ENCODE data around the gene DLGAP1. TPM values are rescaled to one million over a fixed set of nuclear protein-coding genes. Genes with fewer than 3 reads are reported as not detected.
A peak's percentile ranks its signal among the peaks of the same experiment; 100 is the strongest.
"Not testable (repeated sequence)": the region's sequence is repeated elsewhere in the genome, so short reads cannot be mapped to it uniquely, and the experiment has no call there.

The DLGAP1 gene
- total RNA-seq, 1 experiment from 2014 or later = 2.8 TPM

DNA sequence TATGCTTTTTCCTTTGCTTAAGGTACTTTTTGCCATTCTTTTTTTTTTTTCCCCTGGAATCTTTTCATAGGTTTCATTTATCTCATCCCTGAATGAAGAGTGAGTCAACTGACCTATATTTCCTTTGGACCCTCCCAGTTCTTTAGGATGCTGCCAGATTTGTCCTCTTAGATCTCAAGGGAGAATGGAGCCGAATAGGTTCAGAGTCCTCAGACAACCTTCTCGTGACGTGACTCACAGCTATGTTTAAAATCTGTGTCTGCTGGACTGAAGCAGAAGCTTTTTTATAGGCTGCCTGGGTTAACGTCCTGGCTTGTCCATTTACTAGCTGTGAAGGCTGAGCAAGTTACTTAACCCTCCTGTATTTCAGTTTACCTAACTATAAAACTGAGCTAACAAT is 358.6 kb downstream of the DLGAP1 start:
- no peaks in the 10 kb centered on the region for H3K27me3 ChIP-seq
- no peaks in the 10 kb centered on the region for H3K9me3 ChIP-seq (replicated peaks)
- H3K4me3 ChIP-seq = no peak overlapping the region
- DNase-seq = no peak
- H3K27ac ChIP-seq = no peak overlapping the region
- H3K4me1 ChIP-seq = no peaks in the 10 kb centered on the region
- H3K36me3 ChIP-seq = no peaks in the 10 kb centered on the region

DNA sequence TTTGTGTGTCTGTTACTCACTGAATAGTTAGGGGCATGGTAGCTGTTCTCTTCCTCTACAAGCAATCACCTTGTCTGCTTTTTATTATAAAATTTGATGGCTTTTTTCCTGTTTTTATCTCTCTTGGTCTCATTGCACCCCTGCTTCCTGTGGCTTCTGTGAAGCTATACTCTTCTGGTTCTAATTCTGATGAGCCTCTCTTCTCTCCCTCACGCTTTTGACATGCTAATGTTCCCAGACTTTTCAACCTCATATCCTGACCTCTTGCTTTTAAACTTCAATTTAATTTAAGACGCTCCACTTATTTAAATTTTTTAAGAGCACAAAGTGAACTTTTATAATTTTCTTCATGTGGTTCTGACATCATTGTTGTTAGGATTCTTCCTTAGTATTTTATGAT is 361.4 kb downstream of the DLGAP1 start:
- DNase-seq = no peak
- H3K36me3 ChIP-seq = no peaks in the 10 kb centered on the region
- no peaks in the 10 kb centered on the region for H3K9me3 ChIP-seq (replicated peaks)
- H3K27me3 ChIP-seq = no peaks in the 10 kb centered on the region
- no peaks in the 10 kb centered on the region for H3K4me1 ChIP-seq
- H3K27ac ChIP-seq = no peak overlapping the region
- no peak overlapping the region for H3K4me3 ChIP-seq

DNA sequence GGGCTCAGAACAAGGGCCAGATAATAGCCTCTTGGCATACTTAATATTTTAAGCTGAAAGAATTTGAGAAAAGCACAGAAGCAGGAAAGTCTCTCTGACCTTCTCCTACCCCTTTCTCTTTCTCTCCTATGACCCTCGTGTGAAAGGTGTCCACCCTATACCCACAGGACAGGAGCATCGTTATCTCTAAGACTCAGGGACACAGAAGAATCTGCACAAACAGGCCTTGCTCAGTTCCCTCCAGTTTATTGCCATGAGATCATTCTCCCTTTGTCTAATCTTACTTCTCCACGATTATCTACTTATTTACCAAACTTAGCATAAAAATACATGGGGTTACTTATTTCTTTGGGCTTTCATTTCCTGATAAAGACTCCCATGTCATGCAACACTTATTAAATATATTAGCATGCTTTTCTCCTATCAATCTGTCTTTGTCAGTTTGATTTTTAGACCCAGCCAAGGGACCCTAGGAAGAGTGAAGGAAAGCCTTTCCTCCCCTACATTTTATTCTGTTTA is 370.7 kb downstream of the DLGAP1 start:
- Histone ChIP-seq H3K27ac (no peak overlapping the region), H3K27me3 (no peaks in the 10 kb centered on the region), H3K4me1 (no peaks in the 10 kb centered on the region), H3K9me3 (replicated peaks) (no peaks in the 10 kb centered on the region), H3K36me3 (no peaks in the 10 kb centered on the region), H3K4me3 (no peak overlapping the region)
- no peak for DNase-seq

- Histone ChIP-seq H3K27me3 (no peaks in the 10 kb centered on the region), H3K4me1 (no peaks in the 10 kb centered on the region), H3K27ac (no peak overlapping the region), H3K4me3 (no peak overlapping the region), H3K9me3 (replicated peaks) (no peaks in the 10 kb centered on the region), H3K36me3 (no peaks in the 10 kb centered on the region)
- DNase-seq = no peak
These were observed 376.9 kb downstream of the DLGAP1 start for GRCh38 chr18:4078246-4078645.

- Histone ChIP-seq H3K4me3 (no peak overlapping the region), H3K4me1 (no peaks in the 10 kb centered on the region), H3K36me3 (no peaks in the 10 kb centered on the region), H3K9me3 (replicated peaks) (no peaks in the 10 kb centered on the region), H3K27ac (no peak overlapping the region), H3K27me3 (no peaks in the 10 kb centered on the region)
- DNase-seq = no peak
These were observed 377.4 kb downstream of the DLGAP1 start for GRCh38 chr18:4077721-4078120.

- Histone ChIP-seq H3K9me3 (replicated peaks) (no peaks in the 10 kb centered on the region), H3K27me3 (no peaks in the 10 kb centered on the region), H3K36me3 (no peaks in the 10 kb centered on the region), H3K4me3 (no peak overlapping the region), H3K27ac (no peak overlapping the region), H3K4me1 (no peaks in the 10 kb centered on the region)
- DNase-seq = no peak
These were observed 377.9 kb downstream of the DLGAP1 start for GRCh38 chr18:4077204-4077603.

DNA sequence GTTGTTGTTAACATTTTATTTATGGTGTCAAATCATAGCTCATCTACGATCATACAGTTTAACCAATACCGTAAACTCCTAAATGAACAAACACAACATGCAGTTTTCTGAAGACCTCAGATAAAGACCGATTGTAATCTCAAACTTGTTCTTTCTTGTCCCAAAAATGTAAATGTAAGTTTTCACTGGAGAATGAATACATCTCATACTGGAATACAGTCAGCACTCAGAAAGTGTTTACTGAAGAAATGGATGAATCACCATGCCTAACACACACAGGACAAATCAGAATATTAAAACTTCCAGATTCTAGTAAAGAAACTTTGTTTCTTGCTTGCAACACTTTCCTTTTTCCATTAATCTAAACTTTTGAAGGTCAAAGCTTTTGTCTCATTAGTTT is 380.5 kb downstream of the DLGAP1 start:
- no peaks in the 10 kb centered on the region for H3K27me3 ChIP-seq
- no peaks in the 10 kb centered on the region for H3K9me3 ChIP-seq (replicated peaks)
- DNase-seq = no peak
- no peak overlapping the region for H3K4me3 ChIP-seq
- no peaks in the 10 kb centered on the region for H3K36me3 ChIP-seq
- no peaks in the 10 kb centered on the region for H3K4me1 ChIP-seq
- H3K27ac ChIP-seq = no peak overlapping the region

DNA sequence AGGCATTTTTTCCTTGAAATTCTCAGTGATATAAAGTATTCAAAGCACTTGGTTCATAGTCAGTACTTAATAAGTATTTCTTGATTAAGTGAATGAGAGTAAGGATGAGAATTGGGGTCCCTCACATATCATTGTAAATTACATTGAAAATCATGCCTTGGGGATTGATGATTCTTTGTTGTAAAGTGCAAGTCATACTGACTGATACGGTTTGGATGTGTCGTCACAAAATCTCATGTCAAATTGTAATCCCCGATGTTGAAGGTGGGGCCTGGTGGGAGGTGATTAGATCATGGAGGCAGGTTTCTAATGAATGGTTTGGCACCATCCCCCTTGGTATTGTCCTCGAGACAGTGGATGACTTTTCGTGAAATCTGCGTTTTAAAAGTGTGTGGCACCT is 385.9 kb downstream of the DLGAP1 start:
- no peak for DNase-seq
- Histone ChIP-seq H3K4me1 (no peaks in the 10 kb centered on the region), H3K4me3 (no peak overlapping the region), H3K36me3 (no peaks in the 10 kb centered on the region), H3K9me3 (replicated peaks) (no peaks in the 10 kb centered on the region), H3K27ac (no peak overlapping the region), H3K27me3 (no peaks in the 10 kb centered on the region)

DNA sequence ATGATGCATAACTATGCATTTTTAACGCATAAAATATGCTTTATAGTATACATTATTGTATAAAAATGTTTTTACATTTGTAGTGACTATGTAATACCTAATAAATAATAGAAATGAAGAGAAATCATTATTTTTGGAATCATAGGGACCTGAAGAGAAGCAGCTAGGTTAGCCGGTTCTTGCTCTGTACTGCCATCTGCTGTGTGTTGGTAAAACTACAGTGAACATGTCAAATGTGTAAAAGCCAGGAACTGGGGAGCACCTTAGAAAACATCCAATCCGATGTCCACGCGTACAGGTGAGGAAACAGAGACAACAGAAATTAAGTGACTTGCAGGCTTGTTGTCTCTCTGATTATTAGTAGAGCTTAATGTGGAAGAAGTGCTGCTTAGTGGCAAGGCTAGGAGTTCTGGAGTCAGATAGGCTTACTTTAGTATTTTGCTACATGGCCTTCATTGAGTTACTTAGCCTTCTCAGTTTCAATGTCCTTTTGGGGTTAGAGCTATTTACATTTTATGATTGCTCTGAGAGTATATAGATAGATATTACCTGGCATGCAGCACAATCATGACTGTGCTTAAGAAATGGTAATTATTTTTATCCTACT is 386.5 kb downstream of the DLGAP1 start:
- peak; percentile 11 to 66 for DNase-seq
- H3K4me1 ChIP-seq = no peaks in the 10 kb centered on the region
- no peaks in the 10 kb centered on the region for H3K9me3 ChIP-seq (replicated peaks)
- no peaks in the 10 kb centered on the region for H3K36me3 ChIP-seq
- no peaks in the 10 kb centered on the region for H3K27me3 ChIP-seq
- no peak overlapping the region for H3K27ac ChIP-seq
- H3K4me3 ChIP-seq = no peak overlapping the region

GRCh38 chr18:4063545-4063944 is 391.6 kb downstream of the DLGAP1 start:
- no peaks in the 10 kb centered on the region for H3K36me3 ChIP-seq
- H3K27me3 ChIP-seq = no peaks in the 10 kb centered on the region
- H3K27ac ChIP-seq = no peak overlapping the region
- no peak for DNase-seq
- no peaks in the 10 kb centered on the region for H3K4me1 ChIP-seq
- 0 out of 2 replicates have a peak, but pooled peaks cover 4% of the 10 kb centered on the region for H3K9me3 ChIP-seq (replicated peaks)
- H3K4me3 ChIP-seq = no peak overlapping the region

- H3K4me1 ChIP-seq = no peaks in the 10 kb centered on the region
- no peaks in the 10 kb centered on the region for H3K27me3 ChIP-seq
- no peak overlapping the region for H3K4me3 ChIP-seq
- H3K27ac ChIP-seq = no peak overlapping the region
- no peaks in the 10 kb centered on the region for H3K36me3 ChIP-seq
- DNase-seq = no peak
- 0 out of 2 replicates have a peak, but pooled peaks cover 4% of the 10 kb centered on the region for H3K9me3 ChIP-seq (replicated peaks)
These were observed 394.5 kb downstream of the DLGAP1 start for GRCh38 chr18:4060427-4061281.

- Histone ChIP-seq H3K9me3 (replicated peaks) (0 out of 2 replicates have a peak, but pooled peaks cover 4% of the 10 kb centered on the region), H3K4me3 (no peak overlapping the region), H3K27me3 (no peaks in the 10 kb centered on the region), H3K4me1 (no peaks in the 10 kb centered on the region), H3K36me3 (no peaks in the 10 kb centered on the region), H3K27ac (no peak overlapping the region)
- no peak for DNase-seq
These were observed 396.9 kb downstream of the DLGAP1 start for GRCh38 chr18:4058179-4058578.

- Histone ChIP-seq H3K4me1 (no peaks in the 10 kb centered on the region), H3K4me3 (no peak overlapping the region), H3K36me3 (no peaks in the 10 kb centered on the region), H3K27me3 (no peaks in the 10 kb centered on the region), H3K9me3 (replicated peaks) (no peaks in the 10 kb centered on the region), H3K27ac (no peak overlapping the region)
- no peak for DNase-seq
These were observed 414.6 kb downstream of the DLGAP1 start for GRCh38 chr18:4040391-4041092.

- no peak for DNase-seq
- H3K4me1 ChIP-seq = no peaks in the 10 kb centered on the region
- H3K27me3 ChIP-seq = no peaks in the 10 kb centered on the region
- no peaks in the 10 kb centered on the region for H3K36me3 ChIP-seq
- H3K4me3 ChIP-seq = no peak overlapping the region
- H3K9me3 ChIP-seq (replicated peaks) = no peaks in the 10 kb centered on the region
- H3K27ac ChIP-seq = no peak overlapping the region
These were observed 419.6 kb downstream of the DLGAP1 start for GRCh38 chr18:4035521-4035920.

DNA sequence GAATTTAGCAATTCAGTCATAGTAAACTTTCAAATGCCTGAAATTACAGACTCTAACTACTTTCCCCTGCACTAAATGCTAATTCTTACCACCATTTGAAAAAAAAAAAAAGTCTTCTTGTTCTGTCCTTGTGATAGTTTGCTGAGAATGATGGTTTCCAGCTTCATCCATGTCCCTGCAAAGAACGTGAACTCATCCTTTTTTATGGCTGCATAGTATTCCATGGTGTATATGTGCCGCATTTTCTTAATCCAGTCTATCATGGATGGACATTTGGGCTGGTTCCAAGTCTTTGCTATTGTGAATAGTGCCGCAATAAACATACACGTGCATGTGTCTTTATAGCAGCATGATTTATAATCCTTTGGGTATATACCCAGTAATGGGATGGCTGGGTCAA is 420.3 kb downstream of the DLGAP1 start:
- H3K4me1 ChIP-seq; H3K27ac ChIP-seq; H3K9me3 ChIP-seq (replicated peaks); DNase-seq; H3K36me3 ChIP-seq; H3K27me3 ChIP-seq; H3K4me3 ChIP-seq: not testable (repeated sequence)
